Upper lobe of right lung (tissue), 1 donor: ENCODE measurements around the gene HSP90AB1. TPM values are rescaled to one million over a fixed set of nuclear protein-coding genes. Genes with fewer than 3 reads are reported as not detected.

ENCODE experiments used
- ATAC-seq: fragments of 200-7000 bp; cut with Tn5 transposase; one replicate; pipeline ENCODE4 v1.9.1; 2020; ENCODE audit warnings: mild to moderate bottlenecking, moderate library complexity
- DNase-seq: peaks from one replicate; pipeline ENCODE4 v3.0.0-alpha.2; 2020
- H3K27ac ChIP-seq: fragments of 200-600 bp; one replicate; pipeline ENCODE4 v1.8.0; 2022
- H3K27me3 ChIP-seq: fragments of 200-600 bp; one replicate; pipeline ENCODE4 v1.8.0; 2022; ENCODE audit warnings: mild to moderate bottlenecking
- H3K36me3 ChIP-seq: fragments of 200-600 bp; one replicate; pipeline ENCODE4 v1.8.0; 2022
- H3K4me1 ChIP-seq: fragments of 200-600 bp; one replicate; pipeline ENCODE4 v1.8.0; 2022
- H3K4me3 ChIP-seq: fragments of 200-600 bp; one replicate; pipeline ENCODE4 v1.8.0; 2022; ENCODE audit warnings: mild to moderate bottlenecking
- H3K9me3 ChIP-seq: fragments of 200-600 bp; one replicate; pipeline ENCODE4 v1.8.0; 2022
- intact Hi-C: fragments of 100-400 bp; cut with DNase I; formaldehyde crosslinking; loops from one replicate; pipeline ENCODE4 v1.11.0; 2022
- total RNA-seq: library from RNA; stranded (reverse); fragmentation: NEBNext Ultra II Directional; extraction: Animal tissue kit (Norgen Biotek cat#: 25700); gene quantifications from one replicate; pipeline ENCODE4 v1.2.1, GENCODE V29; 2021
- TF ChIP-seq, protein P1 (sequence below): fragments of 200-600 bp; IDR thresholded peaks from one replicate; pipeline ENCODE4 v1.8.0; 2022; ENCODE audit warnings: antibody characterized with exemption
- donor health status: DM: no; HTN: yes; CAD: no; lungs with severe emphysema.

HSP90AB1 gene
- total RNA-seq, 1 donor from 2014 or later = 660 TPM

- Histone ChIP-seq H3K27ac (no peak overlapping the region), H3K36me3 (peaks cover 59% of the 10 kb centered on the region), H3K27me3 (no peaks in the 10 kb centered on the region), H3K4me3 (no peak overlapping the region), H3K9me3 (no peaks in the 10 kb centered on the region), H3K4me1 (peaks cover 24% of the 10 kb centered on the region)
- intact Hi-C loops = no loop called here
- TF ChIP-seq, protein P1, sequence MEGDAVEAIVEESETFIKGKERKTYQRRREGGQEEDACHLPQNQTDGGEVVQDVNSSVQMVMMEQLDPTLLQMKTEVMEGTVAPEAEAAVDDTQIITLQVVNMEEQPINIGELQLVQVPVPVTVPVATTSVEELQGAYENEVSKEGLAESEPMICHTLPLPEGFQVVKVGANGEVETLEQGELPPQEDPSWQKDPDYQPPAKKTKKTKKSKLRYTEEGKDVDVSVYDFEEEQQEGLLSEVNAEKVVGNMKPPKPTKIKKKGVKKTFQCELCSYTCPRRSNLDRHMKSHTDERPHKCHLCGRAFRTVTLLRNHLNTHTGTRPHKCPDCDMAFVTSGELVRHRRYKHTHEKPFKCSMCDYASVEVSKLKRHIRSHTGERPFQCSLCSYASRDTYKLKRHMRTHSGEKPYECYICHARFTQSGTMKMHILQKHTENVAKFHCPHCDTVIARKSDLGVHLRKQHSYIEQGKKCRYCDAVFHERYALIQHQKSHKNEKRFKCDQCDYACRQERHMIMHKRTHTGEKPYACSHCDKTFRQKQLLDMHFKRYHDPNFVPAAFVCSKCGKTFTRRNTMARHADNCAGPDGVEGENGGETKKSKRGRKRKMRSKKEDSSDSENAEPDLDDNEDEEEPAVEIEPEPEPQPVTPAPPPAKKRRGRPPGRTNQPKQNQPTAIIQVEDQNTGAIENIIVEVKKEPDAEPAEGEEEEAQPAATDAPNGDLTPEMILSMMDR = no peak
- no peak for DNase-seq
- no peak for ATAC-seq
Observed at GRCh38 chr6:44254191-44255104, 7.5 kb downstream of the HSP90AB1 start.

DNA sequence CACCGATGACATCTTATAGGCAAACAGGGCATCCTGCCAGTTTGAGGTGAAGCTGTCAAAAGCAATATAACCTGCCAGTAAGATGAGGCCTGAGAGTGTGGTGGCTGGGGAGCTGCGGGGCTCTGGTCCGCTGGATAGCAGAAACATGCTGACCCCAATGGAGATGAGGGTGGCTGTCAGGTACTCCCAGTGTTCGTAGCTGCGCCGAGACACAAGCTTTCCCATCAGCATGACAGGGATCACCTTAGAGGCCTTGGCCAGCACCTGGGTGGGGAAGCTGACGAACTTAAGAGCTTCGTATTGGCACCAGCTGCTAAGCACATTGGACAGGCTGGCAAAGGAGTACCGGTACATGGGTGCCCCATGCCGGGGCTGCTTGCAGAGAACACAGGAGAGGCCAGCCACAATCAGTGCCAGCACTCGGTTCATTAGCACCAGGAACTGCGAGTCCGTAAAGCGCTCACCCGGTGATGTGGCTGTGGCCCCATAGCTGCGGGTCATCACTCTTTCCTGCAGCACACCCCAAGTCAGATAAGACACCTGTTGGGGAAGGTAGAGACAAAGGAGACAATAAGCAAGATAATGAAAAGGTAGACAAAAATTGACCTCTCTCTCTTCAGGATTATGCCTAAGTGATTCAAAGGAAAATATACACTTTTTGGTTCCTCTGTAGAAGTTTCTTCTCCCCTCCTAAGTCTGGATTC lies 8.4 kb downstream of the HSP90AB1 start:
- intact Hi-C loops = no loop called here
- H3K4me1 ChIP-seq = peaks cover 18% of the 10 kb centered on the region
- DNase-seq = no peak
- no peak overlapping the region for H3K4me3 ChIP-seq
- TF ChIP-seq, protein P1 = no peak
- H3K27me3 ChIP-seq = no peaks in the 10 kb centered on the region
- ATAC-seq = no peak
- H3K9me3 ChIP-seq = no peaks in the 10 kb centered on the region
- peaks cover 59% of the 10 kb centered on the region for H3K36me3 ChIP-seq
- H3K27ac ChIP-seq = no peak overlapping the region

- Histone ChIP-seq H3K27ac (peak overlapping the region; percentile 89), H3K4me1 (peaks cover 18% of the 10 kb centered on the region), H3K4me3 (peak overlapping the region; percentile 94), H3K9me3 (no peaks in the 10 kb centered on the region), H3K36me3 (peaks cover 50% of the 10 kb centered on the region), H3K27me3 (no peaks in the 10 kb centered on the region)
- DNase-seq (no peak), ATAC-seq (no peak)
- intact Hi-C loops = no loop called here
- TF ChIP-seq, protein P1 = no peak
Observed at GRCh38 chr6:44255871-44256774, 9.2 kb downstream of the HSP90AB1 start.

DNA sequence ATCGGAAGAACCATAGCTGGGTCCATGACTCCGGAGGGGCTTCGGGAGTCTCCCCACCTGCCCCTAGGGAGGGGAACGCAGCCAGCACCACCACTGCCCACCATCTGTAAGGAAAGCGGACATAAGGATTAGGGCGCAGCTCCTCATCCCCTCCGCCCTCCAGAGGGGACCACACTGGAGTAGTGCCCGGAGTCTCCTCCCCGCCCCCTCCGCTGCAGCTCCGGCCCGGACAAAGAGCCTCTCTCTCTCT lies 9.8 kb downstream of the HSP90AB1 start:
- H3K27ac ChIP-seq = peak overlapping the region; percentile 89
- H3K27me3 ChIP-seq = no peaks in the 10 kb centered on the region
- H3K4me3 ChIP-seq = peak overlapping the region; percentile 94
- peaks cover 18% of the 10 kb centered on the region for H3K4me1 ChIP-seq
- no peaks in the 10 kb centered on the region for H3K9me3 ChIP-seq
- H3K36me3 ChIP-seq = peaks cover 45% of the 10 kb centered on the region
- TF ChIP-seq, protein P1 = no peak
- no peak for ATAC-seq
- no peak for DNase-seq
- intact Hi-C loops = no loop called here

GRCh38 chr6:44257025-44257752 lies 10.3 kb downstream of the HSP90AB1 start, which contains the start of gene SLC35B2:
TSS of gene SLC35B2 (minus strand) at chr6:44257528. CDS start at chr6:44257410, 118 bp downstream.
- Histone ChIP-seq H3K4me1 (peaks cover 18% of the 10 kb centered on the region), H3K9me3 (no peaks in the 10 kb centered on the region), H3K36me3 (peaks cover 40% of the 10 kb centered on the region), H3K4me3 (peak within 1 kb of the TSS; percentile 94), H3K27me3 (no peaks in the 10 kb centered on the region), H3K27ac (peak within 1 kb of the TSS; percentile 89)
- DNase-seq (peak; percentile 85), ATAC-seq (peak; percentile 93)
- TF ChIP-seq, protein P1 = peak; percentile 62
- intact Hi-C loops = no loop called here
